Osteocyte (in vitro differentiated cells): ENCODE results near the gene HMGN4. TPM values are rescaled to one million over a fixed set of nuclear protein-coding genes. Genes with fewer than 3 reads are reported as not detected.

ENCODE experiments used
- DNase-seq: peaks from one replicate; pipeline ENCODE4 v3.0.0; 2021; ENCODE audit warnings: mixed read lengths; ENCODE audit not compliant: unreplicated experiment; ENCODE audit errors: extremely low spot score
- H3K27ac Mint-ChIP-seq: one replicate; pipeline ENCODE4 v1.8.0; 2021; ENCODE audit warnings: mild to moderate bottlenecking, mixed read lengths; ENCODE audit not compliant: unreplicated experiment
- H3K27me3 Mint-ChIP-seq: one replicate; pipeline ENCODE4 v1.8.0; 2021; ENCODE audit warnings: mixed read lengths; ENCODE audit not compliant: unreplicated experiment
- H3K36me3 Mint-ChIP-seq: one replicate; pipeline ENCODE4 v1.8.0; 2021; ENCODE audit warnings: mixed read lengths; ENCODE audit not compliant: unreplicated experiment
- H3K4me1 Mint-ChIP-seq: one replicate; pipeline ENCODE4 v1.8.0; 2021; ENCODE audit warnings: mixed read lengths; ENCODE audit not compliant: unreplicated experiment
- H3K4me3 Mint-ChIP-seq: one replicate; pipeline ENCODE4 v1.8.0; 2021; ENCODE audit warnings: mild to moderate bottlenecking, moderate library complexity, mixed read lengths; ENCODE audit not compliant: unreplicated experiment
- H3K9me3 Mint-ChIP-seq: one replicate; pipeline ENCODE4 v1.8.0; 2021; ENCODE audit warnings: mixed read lengths; ENCODE audit not compliant: unreplicated experiment
- total RNA-seq: library from RNA; stranded (reverse); gene quantifications from 2 replicates; pipeline ENCODE4 v1.2.1, GENCODE V29; 2021
- TF ChIP-seq, protein P1 (sequence below): fragments of 200-600 bp; sonication (generic); IDR thresholded peaks from 2 replicates; pipeline ENCODE4 v1.5.0; 2021; ENCODE audit warnings: antibody characterized with exemption, mild to moderate bottlenecking, moderate library complexity

Gene HMGN4
- total RNA-seq, 1 donor from 2014 or later = 45.0 TPM

DNA sequence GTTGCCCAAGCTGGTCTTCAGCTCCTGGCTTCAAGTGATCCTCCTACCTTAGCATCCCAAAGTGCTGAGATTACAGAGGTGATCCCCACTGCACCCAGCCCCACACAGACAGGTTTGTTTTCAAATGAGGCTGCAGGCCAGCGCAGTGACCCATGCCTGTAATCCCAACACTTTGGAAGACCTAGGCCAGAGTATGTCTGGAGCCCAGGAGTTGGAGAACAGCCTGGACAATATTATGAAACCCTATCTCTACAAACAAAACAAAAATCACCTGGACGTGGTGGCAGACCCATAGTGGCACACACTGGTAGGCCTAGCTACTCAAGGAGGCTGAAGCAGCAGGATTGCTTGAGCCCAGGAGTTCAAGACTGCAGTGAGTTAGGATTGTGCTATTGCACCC lies 8.0 kb upstream of the HMGN4 start:
- H3K9me3 Mint-ChIP-seq = no peaks in the 10 kb centered on the region
- DNase-seq = no peak
- peaks cover 21% of the 10 kb centered on the region for H3K4me1 Mint-ChIP-seq
- TF ChIP-seq, protein P1, sequence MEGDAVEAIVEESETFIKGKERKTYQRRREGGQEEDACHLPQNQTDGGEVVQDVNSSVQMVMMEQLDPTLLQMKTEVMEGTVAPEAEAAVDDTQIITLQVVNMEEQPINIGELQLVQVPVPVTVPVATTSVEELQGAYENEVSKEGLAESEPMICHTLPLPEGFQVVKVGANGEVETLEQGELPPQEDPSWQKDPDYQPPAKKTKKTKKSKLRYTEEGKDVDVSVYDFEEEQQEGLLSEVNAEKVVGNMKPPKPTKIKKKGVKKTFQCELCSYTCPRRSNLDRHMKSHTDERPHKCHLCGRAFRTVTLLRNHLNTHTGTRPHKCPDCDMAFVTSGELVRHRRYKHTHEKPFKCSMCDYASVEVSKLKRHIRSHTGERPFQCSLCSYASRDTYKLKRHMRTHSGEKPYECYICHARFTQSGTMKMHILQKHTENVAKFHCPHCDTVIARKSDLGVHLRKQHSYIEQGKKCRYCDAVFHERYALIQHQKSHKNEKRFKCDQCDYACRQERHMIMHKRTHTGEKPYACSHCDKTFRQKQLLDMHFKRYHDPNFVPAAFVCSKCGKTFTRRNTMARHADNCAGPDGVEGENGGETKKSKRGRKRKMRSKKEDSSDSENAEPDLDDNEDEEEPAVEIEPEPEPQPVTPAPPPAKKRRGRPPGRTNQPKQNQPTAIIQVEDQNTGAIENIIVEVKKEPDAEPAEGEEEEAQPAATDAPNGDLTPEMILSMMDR = no peak
- H3K36me3 Mint-ChIP-seq = no peaks in the 10 kb centered on the region
- no peak overlapping the region for H3K27ac Mint-ChIP-seq
- H3K4me3 Mint-ChIP-seq = no peak overlapping the region
- no peaks in the 10 kb centered on the region for H3K27me3 Mint-ChIP-seq

DNA sequence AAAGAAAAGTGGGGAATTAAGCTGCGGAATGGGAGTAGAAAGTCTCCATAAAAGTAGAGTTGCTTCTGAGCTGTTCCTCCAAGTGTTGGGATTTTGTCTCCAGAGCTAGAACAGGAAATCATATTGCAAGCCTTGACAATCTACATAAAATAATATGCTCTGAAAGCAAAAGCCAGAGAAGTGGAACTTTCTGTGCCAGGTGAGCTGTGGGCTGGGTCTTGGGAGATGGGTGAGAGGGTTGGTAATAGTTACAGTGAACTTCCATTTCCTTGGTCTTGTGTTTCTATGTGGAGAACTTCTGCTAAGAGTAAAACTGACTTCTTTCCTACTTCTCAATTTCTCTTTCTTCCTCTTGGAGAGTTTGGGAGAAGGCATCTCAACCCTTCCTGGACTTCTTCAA lies 6.3 kb upstream of the HMGN4 start:
- Mint-ChIP-seq H3K9me3 (no peaks in the 10 kb centered on the region), H3K4me1 (peaks cover 30% of the 10 kb centered on the region), H3K36me3 (no peaks in the 10 kb centered on the region), H3K4me3 (no peak overlapping the region), H3K27me3 (no peaks in the 10 kb centered on the region), H3K27ac (peak overlapping the region; percentile 94)
- TF ChIP-seq, protein P1 = no peak
- DNase-seq = no peak

DNA sequence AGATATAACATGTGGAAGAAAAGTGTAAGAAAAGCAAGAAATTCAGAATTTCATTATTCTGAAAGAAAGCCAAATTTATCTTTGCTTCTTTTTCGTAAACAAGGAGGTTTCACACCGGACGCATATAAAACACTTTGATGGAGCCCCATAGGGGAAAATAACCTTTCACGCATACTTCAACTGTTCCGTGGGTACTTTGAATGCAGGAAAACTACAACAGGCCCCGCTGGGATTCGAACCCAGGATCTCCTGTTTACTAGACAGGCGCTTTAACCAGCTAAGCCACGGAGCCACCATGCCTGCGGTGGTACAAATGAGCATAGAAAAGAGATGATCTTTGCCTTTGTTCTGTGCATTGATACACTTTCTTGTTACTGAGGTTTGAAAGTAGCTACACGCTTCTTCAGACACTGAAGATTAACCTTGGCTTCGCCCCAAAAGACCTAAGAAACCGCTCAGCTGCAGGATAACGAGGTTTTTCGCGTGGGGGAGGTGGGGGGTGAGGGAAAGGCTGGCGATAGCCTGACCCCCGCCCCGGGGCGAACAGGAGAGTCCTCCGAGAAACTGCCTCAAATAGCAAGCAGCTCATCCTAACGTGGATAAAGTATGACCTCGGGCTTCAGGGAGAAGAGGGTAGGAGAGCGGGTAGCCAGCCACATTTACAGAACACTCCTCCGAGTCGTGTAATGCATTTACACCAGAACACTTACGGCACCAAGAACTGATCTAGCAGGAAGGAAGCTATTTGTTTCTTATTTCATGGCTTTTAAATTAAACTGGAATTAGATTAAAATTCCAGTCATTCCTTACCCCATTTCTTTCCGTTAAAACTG lies 5.3 kb upstream of the HMGN4 start:
- peak; percentile 96 for DNase-seq
- peak overlapping the region; percentile 94 for H3K27ac Mint-ChIP-seq
- TF ChIP-seq, protein P1 = no peak
- no peaks in the 10 kb centered on the region for H3K9me3 Mint-ChIP-seq
- H3K4me3 Mint-ChIP-seq = peak overlapping the region; percentile 94
- H3K4me1 Mint-ChIP-seq = peaks cover 33% of the 10 kb centered on the region
- H3K27me3 Mint-ChIP-seq = no peaks in the 10 kb centered on the region
- no peaks in the 10 kb centered on the region for H3K36me3 Mint-ChIP-seq

DNA sequence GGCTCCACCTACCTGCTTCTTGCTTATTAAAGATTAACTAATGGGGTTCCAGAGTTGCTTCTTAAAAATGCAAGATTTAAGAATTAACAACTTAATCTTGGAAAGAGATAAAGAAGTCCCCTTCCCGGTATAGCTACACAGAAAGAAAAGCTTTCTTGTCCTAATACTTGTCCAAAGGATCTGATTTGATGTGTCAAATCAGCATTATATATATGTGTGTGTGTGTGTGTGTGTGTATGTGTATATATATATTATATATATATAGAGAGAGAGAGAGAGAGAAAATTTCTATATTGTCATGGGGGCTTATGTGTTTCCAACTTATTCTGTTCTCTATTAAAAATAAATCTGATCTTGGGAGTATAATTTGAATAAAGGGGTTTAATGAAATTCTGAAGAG lies 4.6 kb upstream of the HMGN4 start:
- H3K4me1 Mint-ChIP-seq = peaks cover 33% of the 10 kb centered on the region
- H3K36me3 Mint-ChIP-seq = no peaks in the 10 kb centered on the region
- H3K4me3 Mint-ChIP-seq = peak overlapping the region; percentile 94
- no peak for DNase-seq
- H3K27ac Mint-ChIP-seq = peak overlapping the region; percentile 94
- TF ChIP-seq, protein P1 = no peak
- no peaks in the 10 kb centered on the region for H3K27me3 Mint-ChIP-seq
- no peaks in the 10 kb centered on the region for H3K9me3 Mint-ChIP-seq

DNA sequence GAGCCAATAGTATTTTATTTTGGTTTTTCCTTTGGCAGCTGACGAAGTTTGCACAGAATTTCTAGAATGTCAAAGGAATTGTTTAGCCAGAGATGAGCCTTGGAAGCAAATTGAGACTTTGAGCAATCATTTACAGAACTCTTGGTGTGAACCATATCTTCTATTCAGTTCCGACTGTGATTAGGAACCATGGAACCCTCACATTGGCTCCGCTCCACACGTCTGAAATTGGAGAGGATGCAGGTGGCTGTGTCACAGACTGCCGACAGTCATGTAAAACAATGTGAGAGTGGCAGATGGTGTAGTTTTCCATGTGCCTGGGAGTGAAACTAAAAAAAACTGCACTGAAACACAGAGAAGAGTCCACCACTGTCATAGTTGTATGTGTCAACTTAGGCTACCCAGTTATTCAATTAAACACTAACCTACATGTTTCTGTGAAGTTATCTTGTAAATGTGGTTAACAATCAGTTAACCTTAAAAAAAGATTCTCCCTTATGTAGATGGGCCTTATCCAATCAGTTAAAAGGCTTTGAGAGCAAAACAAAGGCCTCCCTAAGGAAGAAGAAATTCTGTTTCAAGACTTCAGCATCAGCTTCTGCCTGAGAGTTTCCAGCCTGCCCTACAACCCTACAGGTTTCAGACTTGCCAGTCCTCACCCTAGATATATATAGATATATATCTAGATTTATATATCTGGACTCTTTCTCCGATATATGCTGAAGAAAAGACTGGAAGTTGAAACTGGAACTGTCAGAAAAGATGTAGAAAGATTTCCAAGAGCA lies 3.3 kb upstream of the HMGN4 start:
- Mint-ChIP-seq H3K9me3 (no peaks in the 10 kb centered on the region), H3K4me3 (no peak overlapping the region), H3K4me1 (peaks cover 46% of the 10 kb centered on the region), H3K36me3 (no peaks in the 10 kb centered on the region), H3K27ac (peak overlapping the region; percentile 58), H3K27me3 (no peaks in the 10 kb centered on the region)
- DNase-seq = no peak
- TF ChIP-seq, protein P1 = no peak
